Measurements from ENCODE around the gene RABEP1.

Gene RABEP1

GRCh38 chr17:5269241-5269960 lies 12.7 kb upstream of the RABEP1 start:
- DNase-seq (ENCODE audit: low read depth) = no peak

DNA sequence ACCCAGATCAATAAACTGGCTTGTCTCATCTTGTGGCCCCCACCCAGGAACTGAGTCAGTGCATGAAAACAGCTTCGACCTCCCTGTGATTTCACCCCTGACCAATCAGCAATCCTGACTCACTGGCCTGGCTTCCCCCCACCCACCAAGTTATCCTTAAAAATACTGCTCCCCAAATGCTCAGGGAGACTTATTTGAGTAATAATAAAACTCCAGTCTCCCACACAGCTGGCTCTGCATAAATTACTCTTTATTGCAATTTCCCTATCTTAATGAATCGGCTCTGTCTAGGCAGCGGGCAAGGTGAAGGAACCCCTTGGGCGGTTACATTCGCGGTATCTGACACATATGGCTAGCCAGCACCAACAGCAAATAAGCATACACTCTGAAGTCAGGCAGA lies 9.8 kb upstream of the RABEP1 start:
- no peak for DNase-seq (ENCODE audit: low read depth)

DNA sequence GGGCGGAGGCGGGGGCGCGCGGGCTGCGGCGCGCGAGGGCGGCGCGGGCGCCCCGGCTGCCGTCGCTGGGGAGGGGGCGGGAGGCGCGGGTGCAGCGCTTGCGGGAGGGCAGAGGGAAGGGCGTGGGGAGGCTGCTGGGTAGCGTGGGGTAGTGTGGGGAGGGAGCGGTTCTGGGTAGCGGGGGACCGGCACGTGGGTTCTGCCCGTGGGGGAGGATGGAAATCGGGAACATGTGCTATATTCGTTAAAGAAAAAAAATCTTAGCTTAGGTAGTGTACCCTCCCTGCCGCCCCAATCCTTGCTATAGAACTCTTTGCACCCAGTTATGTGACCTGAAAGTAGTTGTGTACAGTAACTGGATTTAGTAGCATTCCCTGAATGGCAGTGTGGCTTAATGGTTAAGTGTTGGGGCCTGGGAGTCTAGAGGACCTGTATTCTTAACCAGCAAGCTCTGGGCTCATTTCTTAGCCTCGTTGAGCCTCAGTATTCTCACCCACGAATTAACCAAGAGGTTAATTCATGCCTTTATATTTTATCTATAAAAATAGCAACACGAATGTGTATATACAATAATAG lies 646 bp downstream of the RABEP1 start:
- no peak for DNase-seq (ENCODE audit: low read depth)

DNA sequence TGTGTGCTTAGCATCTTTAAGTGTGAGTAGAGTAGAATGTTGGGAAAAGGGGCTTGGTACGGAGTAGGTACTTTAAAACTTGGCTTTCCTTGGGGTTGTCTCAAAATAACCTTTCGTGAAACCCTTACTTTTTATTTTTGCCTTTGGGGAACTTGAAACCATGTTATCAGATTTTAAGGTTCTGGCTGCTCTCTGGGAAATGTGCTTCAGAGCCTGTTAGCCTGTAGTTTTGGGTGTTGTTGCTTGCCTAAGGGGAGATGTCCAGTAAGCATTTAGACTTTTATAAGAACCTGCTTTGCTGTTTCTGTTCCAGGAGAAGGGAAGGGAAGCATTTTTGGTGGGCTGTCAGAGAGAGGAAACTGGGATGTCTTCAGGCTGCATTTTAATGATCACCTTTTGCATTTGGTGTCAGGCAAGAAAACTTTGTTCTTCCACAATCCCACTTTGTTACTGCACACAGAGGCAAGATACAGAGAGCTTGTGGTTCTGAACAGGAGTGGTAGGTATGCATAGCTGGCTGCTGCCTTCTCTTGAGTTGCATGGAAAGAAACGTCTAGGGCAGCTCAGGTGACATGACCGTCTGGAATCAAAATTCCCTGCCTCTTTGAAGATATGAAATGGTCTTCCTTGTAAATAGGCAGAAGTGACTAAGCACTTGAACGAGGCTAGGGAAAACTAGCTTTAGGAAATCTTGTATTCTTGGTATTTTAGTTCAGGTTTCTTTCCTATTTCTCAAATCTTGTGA lies 1.7 kb downstream of the RABEP1 start:
- no peak for DNase-seq (ENCODE audit: low read depth)

GRCh38 chr17:5284681-5285080 lies 2.6 kb downstream of the RABEP1 start:
- DNase-seq (ENCODE audit: low read depth) = no peak

DNA sequence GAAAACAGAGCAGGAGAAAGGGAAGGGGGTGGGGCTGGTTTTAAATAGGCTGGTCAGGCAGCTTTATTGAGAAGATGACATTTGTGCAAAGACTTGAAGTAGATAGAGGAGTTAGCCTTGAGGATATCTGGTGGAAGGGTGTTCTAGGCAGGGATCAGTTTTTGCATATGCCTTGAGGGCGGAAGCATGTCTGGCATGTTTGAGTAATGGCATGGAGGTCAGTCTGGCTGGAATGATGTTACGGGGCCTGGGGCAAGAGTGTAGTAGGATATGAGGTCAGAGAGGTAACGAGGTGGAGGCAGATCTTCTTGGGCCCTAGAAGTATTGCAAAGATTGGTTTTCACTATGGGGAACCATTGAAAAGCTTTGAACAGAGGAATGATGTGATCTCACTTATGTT lies 4.8 kb downstream of the RABEP1 start:
- no peak for DNase-seq (ENCODE audit: low read depth)

- DNase-seq (ENCODE audit: low read depth) = no peak
Measured at GRCh38 chr17:5291683-5292350, 9.7 kb downstream of the RABEP1 start.

DNA sequence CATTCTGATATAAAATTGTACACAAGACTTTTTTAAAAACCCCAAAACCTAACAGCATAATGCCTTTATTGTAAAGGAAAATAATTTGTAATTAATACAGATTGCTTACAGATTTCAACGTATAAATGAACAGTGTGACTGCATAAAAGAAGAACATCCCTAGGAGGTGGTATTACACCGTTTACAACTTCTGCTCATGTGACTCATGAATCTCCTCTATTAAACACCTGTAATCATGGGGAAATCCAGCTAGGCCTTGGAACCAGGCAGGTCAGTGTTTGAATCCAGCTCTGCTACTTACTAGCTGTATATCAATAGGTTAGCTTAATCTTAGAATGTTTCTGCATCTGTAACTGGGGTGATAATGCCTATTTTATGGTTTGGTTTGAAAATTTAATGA lies 15.2 kb downstream of the RABEP1 start:
- DNase-seq (ENCODE audit: low read depth) = no peak

- DNase-seq (ENCODE audit: low read depth) = peak; percentile 54
Measured at GRCh38 chr17:5299383-5299782, 17.3 kb downstream of the RABEP1 start.

GRCh38 chr17:5304636-5305035 lies 22.6 kb downstream of the RABEP1 start:
- peak; percentile 21 for DNase-seq (ENCODE audit: low read depth)

- no peak for DNase-seq (ENCODE audit: low read depth)
Measured at GRCh38 chr17:5309851-5310250, 27.8 kb downstream of the RABEP1 start.

GRCh38 chr17:5325851-5326250 lies 43.8 kb downstream of the RABEP1 start:
- DNase-seq (ENCODE audit: low read depth) = no peak

DNA sequence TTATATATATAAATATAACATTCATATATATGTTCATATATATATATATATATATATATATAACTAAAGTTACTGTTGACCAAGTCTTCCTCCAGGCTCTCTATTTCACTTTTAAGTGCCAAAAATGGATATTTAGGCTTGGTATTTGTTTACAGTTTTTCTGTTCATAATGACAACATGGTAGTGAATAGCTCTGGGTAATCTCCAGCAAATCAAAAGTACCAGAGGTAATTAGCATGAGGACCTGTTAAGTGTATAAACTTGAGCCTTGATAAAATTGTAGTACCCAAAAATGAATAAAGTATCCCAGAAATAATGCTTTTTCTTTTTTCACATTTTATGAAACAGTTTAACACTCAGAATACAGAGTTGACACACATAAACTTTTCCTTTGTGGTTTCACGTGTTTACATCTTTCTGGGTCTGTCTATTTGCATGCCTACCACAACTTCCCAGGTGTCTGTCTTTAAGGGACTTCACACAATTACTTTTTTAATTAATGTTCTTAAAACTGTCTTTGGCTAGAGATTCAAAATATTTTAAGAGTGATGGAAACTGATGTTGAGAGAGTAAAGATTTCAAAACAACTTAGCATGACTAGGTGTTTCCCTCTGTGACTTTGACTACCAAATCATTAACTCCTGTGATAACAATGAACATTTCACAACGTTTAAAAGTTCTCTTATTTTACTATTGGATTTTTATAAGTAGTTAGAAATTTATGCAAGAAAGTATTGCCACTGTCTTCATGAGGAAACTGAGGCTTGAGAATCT lies 47.9 kb downstream of the RABEP1 start:
- no peak for DNase-seq (ENCODE audit: low read depth)

GRCh38 chr17:5330981-5331380 lies 48.9 kb downstream of the RABEP1 start:
- DNase-seq (ENCODE audit: low read depth) = no peak

- DNase-seq (ENCODE audit: low read depth) = no peak
Measured at GRCh38 chr17:5331506-5331905, 49.4 kb downstream of the RABEP1 start.

DNA sequence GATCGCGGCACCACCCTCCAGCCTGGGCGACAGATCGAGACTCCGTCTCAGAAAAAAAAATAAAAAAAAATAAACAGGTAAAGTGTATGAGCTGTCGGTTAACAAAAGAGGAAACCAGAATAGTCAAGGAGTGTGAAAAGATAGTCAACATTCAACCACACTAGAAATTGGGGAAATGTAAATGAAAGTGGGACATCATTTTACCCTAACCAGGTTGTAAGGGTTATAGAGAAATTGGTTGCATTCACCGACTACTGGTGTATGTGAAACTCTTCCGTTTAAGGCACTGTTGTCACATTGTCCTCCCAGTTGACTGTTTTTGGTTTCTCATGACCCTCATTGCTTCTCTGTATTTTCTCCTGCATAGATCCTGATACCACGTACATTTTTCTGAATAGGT lies 62.8 kb downstream of the RABEP1 start:
- no peak for DNase-seq (ENCODE audit: low read depth)

DNA sequence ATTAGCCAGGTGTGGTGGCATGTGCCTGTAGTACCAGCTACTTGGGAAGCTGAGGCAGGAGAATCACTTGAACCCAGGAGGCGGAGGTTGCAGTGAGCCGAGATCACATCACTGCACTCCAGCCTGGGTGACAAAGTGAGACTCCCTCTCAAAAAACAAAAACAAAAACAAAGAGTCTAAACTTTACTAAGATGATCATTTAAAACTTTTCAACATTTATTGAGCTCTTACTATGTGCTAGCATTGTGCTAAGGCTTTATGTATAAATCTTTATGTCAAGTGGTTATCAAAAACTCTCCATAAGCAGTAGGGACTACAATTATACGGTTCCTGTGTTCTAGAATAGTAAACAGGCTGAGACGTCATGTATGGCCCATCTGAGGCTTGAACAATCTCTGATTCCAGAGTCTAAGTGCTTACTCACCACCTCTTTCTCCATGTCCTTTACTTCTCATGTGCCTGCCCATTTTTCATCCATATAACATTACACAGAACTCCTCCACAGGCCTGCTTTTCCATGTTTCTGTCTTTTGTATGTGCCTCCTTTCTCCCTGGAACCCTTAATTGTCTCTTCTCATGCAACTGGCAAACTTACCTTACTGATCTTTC lies 70.7 kb downstream of the RABEP1 start:
- no peak for DNase-seq (ENCODE audit: low read depth)

GRCh38 chr17:5354310-5354709 lies 72.2 kb downstream of the RABEP1 start:
- no peak for DNase-seq (ENCODE audit: low read depth)

- no peak for DNase-seq (ENCODE audit: low read depth)
Measured at GRCh38 chr17:5354886-5355415, 72.9 kb downstream of the RABEP1 start.

GRCh38 chr17:5355421-5356129 lies 73.5 kb downstream of the RABEP1 start:
- no peak for DNase-seq (ENCODE audit: low read depth)

- DNase-seq (ENCODE audit: low read depth) = no peak
Measured at GRCh38 chr17:5361426-5361825, 79.3 kb downstream of the RABEP1 start.
